Peyer's patch (tissue), 4 donors: Measurements from ENCODE around the gene TTC21A. TPM values are rescaled to one million over a fixed set of nuclear protein-coding genes. Genes with fewer than 3 reads are reported as not detected.
A peak's percentile ranks its signal among the peaks of the same experiment; 100 is the strongest.

Experiments used
- DNase-seq, 3 donors: peaks; one replicate each; pipeline ENCODE4 v3.0.0-alpha.2; 2017 to 2019
- H3K27ac ChIP-seq, 4 donors: fragments of 200-600 bp; sonication (generic); one replicate each; pipeline ENCODE4 v1.5.1; 2016 to 2019
- H3K27me3 ChIP-seq, 2 donors: fragments of 200-600 bp; sonication (generic); one replicate each; pipeline ENCODE4 v1.5.1; 2019
- H3K36me3 ChIP-seq, 3 donors: fragments of 200-600 bp; sonication (generic); one replicate each; pipeline ENCODE4 v1.5.1; 2016 to 2019
- H3K4me1 ChIP-seq, 4 donors: fragments of 200-600 bp; sonication (generic); one replicate each; pipeline ENCODE4 v1.5.1; 2016 to 2019
- H3K4me3 ChIP-seq, 4 donors: fragments of 200-600 bp; sonication (generic); 1 replicate in 3 of 4; 2 replicates in 1 of 4; pipeline ENCODE4 v1.5.1; 2016 to 2019; ENCODE audit warnings: mild to moderate bottlenecking in 1 of 4
- H3K9me3 ChIP-seq, 4 donors: fragments of 200-600 bp; sonication (generic); one replicate each; pipeline ENCODE4 v1.5.1; 2016 to 2019; ENCODE audit warnings: mild to moderate bottlenecking in 1 of 4
- CTCF ChIP-seq, 6 experiments: fragments of 450-650 bp in 4 of 6; fragments of 200-600 bp in 2 of 6; sonication (generic) in 1 of 6; IDR thresholded peaks; one replicate each; pipeline ENCODE4 v1.5.1; 2017 to 2019; ENCODE audit warnings: antibody characterized with exemption in 6 of 6, mild to moderate bottlenecking in 3 of 6, moderate library complexity in 1 of 6
- POLR2A ChIP-seq, 2 donors: fragments of 450-650 bp; IDR thresholded peaks; one replicate each; pipeline ENCODE4 v1.5.1; 2017; ENCODE audit warnings: antibody characterized with exemption in 2 of 2, mild to moderate bottlenecking in 2 of 2, moderate library complexity in 2 of 2
- total RNA-seq, 4 donors: library from RNA; depleted of rRNA; stranded (reverse); fragments of >200 nt; gene quantifications; one replicate each; pipeline ENCODE4 v1.1.0, GENCODE V29; 2016

The TTC21A gene
- total RNA-seq, 4 donors from 2014 or later, result 8.4 to 41.3 (median 19.1) TPM

GRCh38 chr3:39143051-39143885, 35.8 kb downstream of the TTC21A start:
- H3K27ac ChIP-seq, result peak overlapping the region in 2 of 4 donors; percentile 82 to 93
- peak in 2 of 3 donors; percentile 40 to 45 for DNase-seq
- peaks cover 0 to 55% (median 0%) of the 10 kb centered on the region in 3 donors for H3K36me3 ChIP-seq
- H3K4me1 ChIP-seq, result peaks cover 5 to 58% (median 34%) of the 10 kb centered on the region in 4 donors
- H3K9me3 ChIP-seq, result no peaks in the 10 kb centered on the region
- no peaks in the 10 kb centered on the region for H3K27me3 ChIP-seq
- H3K4me3 ChIP-seq, result no peak overlapping the region
- TF ChIP-seq POLR2A (IDR thresholded peaks at IDR 0.05) (no peak), CTCF (IDR thresholded peaks at IDR 0.05) (no peak)

- Histone ChIP-seq H3K36me3 (peaks cover 0 to 55% (median 0%) of the 10 kb centered on the region in 3 donors), H3K27ac (no peak overlapping the region)
Observed at GRCh38 chr3:39144095-39144747, 36.7 kb downstream of the TTC21A start.

GRCh38 chr3:39144748-39145380, 37.4 kb downstream of the TTC21A start:
- H3K27ac ChIP-seq, result no peak overlapping the region
- peaks cover 5 to 74% (median 48%) of the 10 kb centered on the region in 4 donors for H3K4me1 ChIP-seq
- TF ChIP-seq POLR2A (IDR thresholded peaks at IDR 0.05) (no peak), CTCF (IDR thresholded peaks at IDR 0.05) (no peak)
- no peak overlapping the region for H3K4me3 ChIP-seq
- no peaks in the 10 kb centered on the region for H3K27me3 ChIP-seq
- no peaks in the 10 kb centered on the region for H3K9me3 ChIP-seq
- peak in 1 of 3 donors; percentile 47 for DNase-seq
- peaks cover 0 to 55% (median 0%) of the 10 kb centered on the region in 3 donors for H3K36me3 ChIP-seq

More at GRCh38 chr3:39144095-39144747, 36.7 kb downstream of the TTC21A start:
- TF ChIP-seq CTCF (IDR thresholded peaks at IDR 0.05) (no peak), POLR2A (IDR thresholded peaks at IDR 0.05) (no peak)
- H3K4me1 ChIP-seq, result peaks cover 5 to 67% (median 43%) of the 10 kb centered on the region in 4 donors
- DNase-seq, result peak in 2 of 3 donors; percentile 44 to 45
- H3K9me3 ChIP-seq, result no peaks in the 10 kb centered on the region
- no peak overlapping the region for H3K4me3 ChIP-seq
- no peaks in the 10 kb centered on the region for H3K27me3 ChIP-seq

- H3K36me3 ChIP-seq, result peaks cover 0 to 47% (median 0%) of the 10 kb centered on the region in 3 donors
- no peak overlapping the region for H3K4me3 ChIP-seq
- H3K4me1 ChIP-seq, result peaks cover 5 to 77% (median 58%) of the 10 kb centered on the region in 4 donors
- TF ChIP-seq CTCF (IDR thresholded peaks at IDR 0.05) (peak in 4 of 6 experiments; percentile 26 to 63 (median 62)), POLR2A (IDR thresholded peaks at IDR 0.05) (no peak)
- H3K9me3 ChIP-seq, result no peaks in the 10 kb centered on the region
- no peaks in the 10 kb centered on the region for H3K27me3 ChIP-seq
- H3K27ac ChIP-seq, result peak overlapping the region; percentile 81 to 100 (median 86)
- peak in 2 of 3 donors; percentile 77 to 84 for DNase-seq
Observed at GRCh38 chr3:39146083-39146501, 38.6 kb downstream of the TTC21A start.
